ENCODE data around the gene SRD5A3.
A peak's percentile ranks its signal among the peaks of the same experiment; 100 is the strongest.

Gene SRD5A3

DNA sequence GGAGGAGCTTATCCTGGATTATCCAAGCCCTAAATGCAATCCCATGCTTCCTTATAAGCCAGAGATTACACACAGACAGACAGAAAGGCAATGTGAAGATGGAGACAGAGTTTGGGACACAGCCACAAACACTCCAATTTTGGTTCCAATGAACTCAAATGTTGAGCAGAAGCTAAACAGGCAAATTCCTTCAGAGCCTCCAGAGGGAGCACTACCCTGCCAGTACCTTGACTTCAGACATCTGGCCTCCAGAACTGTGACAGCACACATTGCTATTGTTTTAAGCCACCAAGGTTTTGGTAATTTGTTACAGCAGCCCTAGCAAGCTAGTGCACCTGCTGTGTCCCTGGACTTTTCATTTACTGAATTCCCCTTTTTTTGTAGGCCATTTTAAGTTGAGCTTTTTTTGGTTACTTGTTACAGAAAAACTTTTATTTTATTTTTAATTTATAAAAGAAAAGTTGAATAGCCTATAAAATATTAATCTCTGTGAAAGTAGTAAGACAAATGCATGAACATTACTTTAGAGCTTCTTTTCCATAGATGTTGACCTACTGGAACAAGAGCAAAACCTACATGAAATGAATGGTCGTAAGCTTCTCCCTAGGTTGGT, 33.4 kb upstream of the SRD5A3 start:
- DNase-seq (ENCODE audit: low read depth): peak; percentile 78
- H3K4me3 ChIP-seq (ENCODE audit: low read depth, low read length): no peak overlapping the region
- TF ChIP-seq CTCF (conservative IDR thresholded peaks at IDR 0.05; ENCODE audit: low read depth, low read length): peak; percentile 93

- no peak overlapping the region for H3K4me3 ChIP-seq (ENCODE audit: low read depth, low read length)
- TF ChIP-seq CTCF (conservative IDR thresholded peaks at IDR 0.05; ENCODE audit: low read depth, low read length): no peak
- no peak for DNase-seq (ENCODE audit: low read depth)
Observed at GRCh38 chr4:55314141-55314820, 31.8 kb upstream of the SRD5A3 start.

GRCh38 chr4:55318175-55319129, 27.6 kb upstream of the SRD5A3 start:
- DNase-seq (ENCODE audit: low read depth): peak; percentile 23
- H3K4me3 ChIP-seq (ENCODE audit: low read depth, low read length): no peak overlapping the region
- no peak for TF ChIP-seq CTCF (conservative IDR thresholded peaks at IDR 0.05; ENCODE audit: low read depth, low read length)

GRCh38 chr4:55321707-55322264, 24.3 kb upstream of the SRD5A3 start:
- DNase-seq (ENCODE audit: low read depth): peak; percentile 91
- peak; percentile 70 for TF ChIP-seq CTCF (conservative IDR thresholded peaks at IDR 0.05; ENCODE audit: low read depth, low read length)
- H3K4me3 ChIP-seq (ENCODE audit: low read depth, low read length): no peak overlapping the region

GRCh38 chr4:55323375-55323774, 22.7 kb upstream of the SRD5A3 start:
- no peak overlapping the region for H3K4me3 ChIP-seq (ENCODE audit: low read depth, low read length)
- no peak for TF ChIP-seq CTCF (conservative IDR thresholded peaks at IDR 0.05; ENCODE audit: low read depth, low read length)
- DNase-seq (ENCODE audit: low read depth): no peak

DNA sequence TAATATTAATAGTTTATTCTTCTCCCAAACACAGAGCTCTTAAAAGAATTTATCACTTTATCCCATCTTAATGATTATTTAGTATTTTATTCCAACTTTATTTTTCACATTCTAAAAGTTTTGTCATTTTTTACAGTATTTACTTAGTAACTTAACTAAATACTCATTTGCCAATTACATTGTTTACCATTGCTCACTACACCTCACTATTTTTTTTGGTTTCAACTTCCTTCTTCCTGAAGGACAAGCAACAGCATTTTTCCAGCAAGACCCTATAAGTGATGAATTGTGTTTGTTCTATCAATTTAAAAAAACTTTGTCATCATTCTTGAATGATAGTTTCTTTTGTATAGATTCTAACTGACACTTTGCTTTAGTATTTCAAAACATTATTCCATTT, 19.4 kb upstream of the SRD5A3 start:
- no peak overlapping the region for H3K4me3 ChIP-seq (ENCODE audit: low read depth, low read length)
- no peak for DNase-seq (ENCODE audit: low read depth)
- no peak for TF ChIP-seq CTCF (conservative IDR thresholded peaks at IDR 0.05; ENCODE audit: low read depth, low read length)
